Neuronal stem cell (in vitro differentiated cells): ENCODE results near the gene EIF5.

Experiments
- DNase-seq: peaks from one replicate; pipeline ENCODE4 v3.0.0-alpha.2; 2013; ENCODE audit warnings: low spot score
- H2AFZ ChIP-seq: one replicate; pipeline ENCODE4 v1.6.1; 2013; ENCODE audit warnings: mild to moderate bottlenecking, low read length, inconsistent platforms
- H2AK5ac ChIP-seq: 2 replicates; pipeline ENCODE4 v1.6.1; 2013; ENCODE audit warnings: low read depth, mild to moderate bottlenecking, inconsistent platforms, low read length, moderate library complexity, mixed read lengths
- H2BK120ac ChIP-seq: 2 replicates; pipeline ENCODE4 v1.6.1; 2013; ENCODE audit warnings: low read depth, mild to moderate bottlenecking, inconsistent platforms, low read length, moderate library complexity, mixed read lengths
- H2BK12ac ChIP-seq: one replicate; pipeline ENCODE4 v1.6.1; 2013; ENCODE audit warnings: low read length, inconsistent platforms
- H2BK15ac ChIP-seq: 2 replicates; pipeline ENCODE4 v1.6.1; 2013; ENCODE audit warnings: mild to moderate bottlenecking, low read length, inconsistent platforms, mixed read lengths
- H2BK5ac ChIP-seq: one replicate; pipeline ENCODE4 v1.6.1; 2013; ENCODE audit warnings: inconsistent platforms, mild to moderate bottlenecking, low read length, moderate library complexity
- H3K14ac ChIP-seq: one replicate; pipeline ENCODE4 v1.6.1; 2013; ENCODE audit warnings: low read length, inconsistent platforms
- H3K18ac ChIP-seq: 2 replicates; pipeline ENCODE4 v1.6.1; 2013; ENCODE audit warnings: low read length, inconsistent platforms
- H3K23ac ChIP-seq: 2 replicates; pipeline ENCODE4 v1.6.1; 2013; ENCODE audit warnings: low read depth, mild to moderate bottlenecking, mixed read lengths, low read length, inconsistent platforms; ENCODE audit not compliant: poor library complexity
- H3K27ac ChIP-seq: replicated peaks from 3 replicates; pipeline ENCODE4 v1.5.1; 2013; ENCODE audit warnings: low read length, inconsistent platforms
- H3K27me3 ChIP-seq, 3 experiments: 2 replicates each; pipeline ENCODE4 v1.6.1; 2013; ENCODE audit warnings: low read length in 3 of 3, mild to moderate bottlenecking in 2 of 3, inconsistent platforms in 1 of 3, low read depth in 1 of 3, mixed read lengths in 1 of 3, moderate library complexity in 1 of 3; ENCODE audit not compliant: control insufficient read depth in 3 of 3, insufficient read depth in 3 of 3
- H3K36me3 ChIP-seq, 2 donors: replicated peaks in 1 of 2; 2 replicates each; pipeline ENCODE4 v1.6.1; 2013; ENCODE audit warnings: low read length in 2 of 2; ENCODE audit not compliant: control insufficient read depth in 2 of 2, insufficient read depth in 2 of 2
- H3K4ac ChIP-seq: 2 replicates; pipeline ENCODE4 v1.6.1; 2013; ENCODE audit warnings: inconsistent platforms, mild to moderate bottlenecking, low read length, moderate library complexity
- H3K4me1 ChIP-seq, 2 donors: 1 replicate in 1 of 2; 2 replicates in 1 of 2; pipeline ENCODE4 v1.6.1; 2013; ENCODE audit warnings: low read length in 2 of 2, low read depth in 1 of 2; ENCODE audit not compliant: control insufficient read depth in 2 of 2, insufficient read depth in 1 of 2
- H3K4me2 ChIP-seq: one replicate; pipeline ENCODE4 v1.6.1; 2013; ENCODE audit warnings: mild to moderate bottlenecking, low read length, inconsistent platforms; ENCODE audit not compliant: insufficient read depth, poor library complexity, severe bottlenecking
- H3K4me3 ChIP-seq, 2 donors: 2 replicates each; pipeline ENCODE4 v1.5.1; 2013; ENCODE audit warnings: low read length in 2 of 2, mild to moderate bottlenecking in 2 of 2, inconsistent platforms in 1 of 2, moderate library complexity in 1 of 2
- H3K79me1 ChIP-seq: one replicate; pipeline ENCODE4 v1.6.1; 2013; ENCODE audit warnings: low read depth, mild to moderate bottlenecking, inconsistent platforms, low read length, moderate library complexity
- H3K9ac ChIP-seq: one replicate; pipeline ENCODE4 v1.6.1; 2013; ENCODE audit warnings: mild to moderate bottlenecking, low read depth, low read length, inconsistent platforms; ENCODE audit not compliant: poor library complexity
- H3K9me3 ChIP-seq, 2 donors: replicated peaks in 1 of 2; 2 replicates each; pipeline versions ENCODE3 to v1.6.1; 2013; ENCODE audit warnings: low read length in 2 of 2, mild to moderate bottlenecking in 2 of 2, inconsistent platforms in 1 of 2, low read depth in 1 of 2, mixed read lengths in 1 of 2, moderate library complexity in 1 of 2; ENCODE audit not compliant: control insufficient read depth in 2 of 2, insufficient read depth in 1 of 2
- H4K8ac ChIP-seq: one replicate; pipeline ENCODE4 v1.6.1; 2013; ENCODE audit warnings: low read depth, mild to moderate bottlenecking, inconsistent platforms, low read length, moderate library complexity
- H4K91ac ChIP-seq: one replicate; pipeline ENCODE4 v1.6.1; 2013; ENCODE audit warnings: low read length, low read depth, mild to moderate bottlenecking, inconsistent platforms; ENCODE audit not compliant: poor library complexity
- WGBS, 2 donors: extraction: QIAGEN DNeasy Blood & Tissue Kit; methylation state at CpG; one replicate each; pipeline ENCODE4 v1.1.7; 2013; ENCODE audit warnings: missing lambda C conversion rate in 2 of 2, mixed read lengths in 1 of 2; ENCODE audit not compliant: insufficient read length in 2 of 2, insufficient replicate concordance in 1 of 2; ENCODE audit errors: extremely low coverage in 2 of 2; 5-methylcytosine and 5-hydroxymethylcytosine counted together

EIF5 gene

DNA sequence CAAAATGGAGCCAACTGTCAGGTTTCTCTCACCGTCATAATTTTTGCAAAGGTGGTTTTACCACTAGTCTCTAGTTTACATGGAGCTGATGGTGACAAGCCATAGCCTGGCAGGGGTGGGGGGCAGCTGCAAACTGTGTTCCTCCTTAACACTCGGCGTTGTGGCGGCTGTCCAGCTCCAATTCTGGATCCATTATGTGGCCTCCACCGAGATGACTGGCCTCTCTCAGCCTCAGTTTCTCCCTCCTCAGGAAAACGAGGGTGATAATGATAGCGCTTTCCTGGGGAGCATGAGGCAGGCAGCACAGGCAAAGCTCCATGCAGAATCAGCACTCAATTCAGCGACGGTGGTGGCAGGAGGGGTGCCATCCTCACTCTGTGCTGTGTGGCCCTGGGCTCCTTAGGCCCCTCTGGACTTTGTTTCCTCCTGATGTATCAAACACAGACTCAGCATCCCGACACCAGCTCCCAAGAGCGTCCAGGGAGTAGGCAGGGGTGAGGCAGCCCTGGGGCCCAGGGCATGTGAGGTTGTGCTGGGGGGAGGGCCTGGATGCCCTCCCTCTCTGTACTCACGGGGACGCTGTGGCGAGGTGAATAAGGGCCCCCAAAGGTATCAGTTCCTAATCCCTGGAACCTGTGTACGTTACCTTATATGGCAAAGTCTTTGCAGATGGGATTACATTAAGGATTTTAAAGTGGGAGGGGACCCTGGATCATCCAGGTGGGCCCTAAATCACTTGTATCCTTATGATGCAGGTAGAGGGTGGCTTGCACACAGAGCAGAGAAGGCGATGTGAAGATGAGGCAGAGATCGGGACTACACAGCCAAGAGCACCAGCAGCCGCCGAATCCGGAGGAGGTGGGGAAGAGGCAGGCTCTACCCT is 46.8 kb upstream of the EIF5 start:
- DNase-seq = no peak
- H2AK5ac ChIP-seq = peak overlapping the region; percentile 20
- H3K36me3 ChIP-seq = no peaks in the 10 kb centered on the region
- no peaks in the 10 kb centered on the region for H3K79me1 ChIP-seq
- H4K91ac ChIP-seq = no peak overlapping the region
- H3K4me3 ChIP-seq = peak overlapping the region in 1 of 2 donors; percentile 59
- no peak overlapping the region for H2AFZ ChIP-seq
- peaks cover 0 to 51% (median 0%) of the 10 kb centered on the region in 3 experiments for H3K27me3 ChIP-seq
- no peak overlapping the region for H2BK12ac ChIP-seq
- no peak overlapping the region for H3K14ac ChIP-seq
- WGBS, 2 donors = no CpG with 5 or more reads among the region's 20 CpGs
- peak overlapping the region; percentile 9 for H3K9ac ChIP-seq
- no peak overlapping the region for H2BK15ac ChIP-seq
- no peak overlapping the region for H3K4me2 ChIP-seq
- H2BK120ac ChIP-seq = no peak overlapping the region
- peak overlapping the region; percentile 29 for H3K4ac ChIP-seq
- H3K4me1 ChIP-seq = no peaks in the 10 kb centered on the region
- H2BK5ac ChIP-seq = no peak overlapping the region
- H4K8ac ChIP-seq = no peak overlapping the region
- peaks cover 0 to 2% of the 10 kb centered on the region in 2 donors for H3K9me3 ChIP-seq
- H3K27ac ChIP-seq = no peak overlapping the region
- H3K23ac ChIP-seq = peak overlapping the region; percentile 81
- H3K18ac ChIP-seq = peak overlapping the region; percentile 63

DNA sequence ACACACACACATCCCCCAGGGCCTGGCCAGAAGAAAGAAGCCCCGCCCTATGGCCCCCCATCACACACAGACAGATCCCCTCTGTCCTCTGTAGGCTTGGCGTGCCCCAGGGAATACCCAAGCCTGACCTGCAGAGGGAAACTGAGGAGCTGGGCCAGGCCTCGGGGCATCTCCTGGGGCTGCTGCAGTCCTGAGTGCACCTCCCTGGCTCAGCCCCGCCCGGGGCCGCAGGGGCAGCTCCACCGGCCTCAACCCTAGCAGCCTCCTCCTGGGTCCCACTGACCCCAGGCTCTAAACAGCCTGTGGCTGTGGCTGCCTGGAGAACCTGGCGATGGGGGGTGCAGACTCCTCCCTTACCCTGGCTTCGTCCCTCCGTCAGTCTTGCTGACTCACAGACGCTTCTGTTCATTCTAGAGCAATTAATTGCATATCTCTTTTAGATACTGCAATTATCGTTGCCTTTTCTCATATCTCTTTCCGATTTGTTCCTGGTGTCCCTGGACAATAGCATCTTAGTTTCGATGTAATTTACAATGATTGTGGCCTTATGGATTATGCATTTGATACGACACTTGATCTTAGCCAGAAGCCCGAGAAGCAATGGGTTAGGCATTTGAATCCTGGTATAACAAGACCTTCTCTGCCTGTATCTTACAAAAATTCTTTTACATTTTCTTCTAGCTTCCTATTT is 45.8 kb upstream of the EIF5 start:
- H3K4ac ChIP-seq = no peak overlapping the region
- H3K36me3 ChIP-seq = no peaks in the 10 kb centered on the region
- peaks cover 0 to 44% (median 0%) of the 10 kb centered on the region in 3 experiments for H3K27me3 ChIP-seq
- no peak overlapping the region for H3K27ac ChIP-seq
- H3K23ac ChIP-seq = no peak overlapping the region
- no peak overlapping the region for H3K14ac ChIP-seq
- H4K91ac ChIP-seq = no peak overlapping the region
- no peak overlapping the region for H2AK5ac ChIP-seq
- peaks cover 0 to 2% of the 10 kb centered on the region in 2 donors for H3K9me3 ChIP-seq
- no peak overlapping the region for H3K18ac ChIP-seq
- H2BK15ac ChIP-seq = no peak overlapping the region
- H3K4me2 ChIP-seq = no peak overlapping the region
- no peak overlapping the region for H4K8ac ChIP-seq
- H2BK120ac ChIP-seq = no peak overlapping the region
- H2AFZ ChIP-seq = no peak overlapping the region
- no peak overlapping the region for H2BK5ac ChIP-seq
- no peak overlapping the region for H3K9ac ChIP-seq
- no peak overlapping the region for H3K4me3 ChIP-seq
- H2BK12ac ChIP-seq = no peak overlapping the region
- no peaks in the 10 kb centered on the region for H3K79me1 ChIP-seq
- DNase-seq = no peak
- no peaks in the 10 kb centered on the region for H3K4me1 ChIP-seq
- no CpG with 5 or more reads among the region's 16 CpGs for whole genome bisulfite sequencing, 2 donors

DNA sequence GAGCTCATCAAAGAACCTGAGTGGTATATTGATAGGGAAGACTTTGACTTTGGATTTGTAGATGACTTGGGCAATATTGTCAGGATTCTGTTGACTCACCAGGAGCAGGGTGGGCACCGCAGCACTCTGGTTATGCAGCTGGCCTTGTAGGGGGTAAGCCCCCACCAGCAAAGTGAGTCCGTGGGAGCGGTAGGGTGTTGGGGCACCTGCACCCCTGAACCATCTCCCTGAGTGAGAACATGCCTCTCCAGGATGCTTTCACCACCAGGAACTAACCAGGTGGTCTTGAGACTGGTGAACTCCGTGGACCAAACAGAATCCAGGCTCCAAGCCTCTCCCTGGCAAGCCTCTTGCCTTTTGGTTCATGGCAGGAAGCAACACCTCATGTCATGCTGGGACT is 44.0 kb upstream of the EIF5 start:
- Histone ChIP-seq H3K4me3 (no peak overlapping the region), H2AK5ac (no peak overlapping the region), H3K18ac (no peak overlapping the region), H2BK120ac (no peak overlapping the region), H2BK12ac (no peak overlapping the region), H3K27me3 (peaks cover 0 to 40% (median 0%) of the 10 kb centered on the region in 3 experiments), H2BK15ac (no peak overlapping the region), H3K4me2 (no peak overlapping the region), H4K91ac (no peak overlapping the region), H3K9me3 (no peaks in the 10 kb centered on the region), H2BK5ac (no peak overlapping the region), H3K9ac (no peak overlapping the region), H3K4me1 (no peaks in the 10 kb centered on the region), H3K4ac (no peak overlapping the region), H2AFZ (no peak overlapping the region), H3K36me3 (no peaks in the 10 kb centered on the region), H3K79me1 (no peaks in the 10 kb centered on the region), H3K23ac (no peak overlapping the region), H4K8ac (no peak overlapping the region), H3K14ac (no peak overlapping the region), H3K27ac (no peak overlapping the region)
- no CpG with 5 or more reads among the region's 4 CpGs for WGBS, 2 donors
- no peak for DNase-seq

DNA sequence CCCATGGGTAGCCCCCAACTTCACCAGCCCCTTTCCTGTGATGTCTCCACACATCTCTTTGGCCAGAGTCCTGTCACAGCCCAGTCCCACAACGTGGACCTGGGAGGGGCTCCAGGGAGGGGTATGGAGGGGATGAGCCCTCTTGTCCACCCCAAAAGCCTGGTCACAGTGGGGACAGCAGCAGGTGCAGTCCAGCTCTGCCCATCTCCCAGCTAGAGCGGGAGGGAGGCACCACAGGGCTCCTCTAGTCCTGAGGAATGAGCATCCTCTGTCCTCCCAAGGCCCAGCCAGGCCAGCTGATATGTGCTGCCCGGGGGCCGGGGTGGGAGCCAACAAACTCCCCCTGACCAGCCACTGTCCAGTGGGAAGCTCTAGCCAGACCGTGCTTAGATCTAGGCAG is 43.5 kb upstream of the EIF5 start:
- no peak overlapping the region for H3K27ac ChIP-seq
- H3K4me2 ChIP-seq = no peak overlapping the region
- no peak overlapping the region for H4K91ac ChIP-seq
- H2AFZ ChIP-seq = no peak overlapping the region
- no peak overlapping the region for H4K8ac ChIP-seq
- peaks cover 0 to 42% (median 0%) of the 10 kb centered on the region in 3 experiments for H3K27me3 ChIP-seq
- no peaks in the 10 kb centered on the region for H3K36me3 ChIP-seq
- H2BK5ac ChIP-seq = peak overlapping the region; percentile 49
- H3K79me1 ChIP-seq = no peaks in the 10 kb centered on the region
- no CpG with 5 or more reads among the region's 5 CpGs for WGBS, 2 donors
- H2AK5ac ChIP-seq = no peak overlapping the region
- no peak overlapping the region for H3K4ac ChIP-seq
- no peak overlapping the region for H3K23ac ChIP-seq
- no peak overlapping the region for H3K4me3 ChIP-seq
- no peak for DNase-seq
- H2BK15ac ChIP-seq = no peak overlapping the region
- H3K9me3 ChIP-seq = no peaks in the 10 kb centered on the region
- no peak overlapping the region for H3K14ac ChIP-seq
- no peaks in the 10 kb centered on the region for H3K4me1 ChIP-seq
- peak overlapping the region; percentile 50 for H2BK12ac ChIP-seq
- no peak overlapping the region for H3K9ac ChIP-seq
- peak overlapping the region; percentile 45 for H3K18ac ChIP-seq
- no peak overlapping the region for H2BK120ac ChIP-seq
